ENCODE results near the gene TSC22D3. TPM values are rescaled to one million over a fixed set of nuclear protein-coding genes. Genes with fewer than 3 reads are reported as not detected.

The TSC22D3 gene
- total RNA-seq, 1 donor from 2014 or later: 107 TPM

DNA sequence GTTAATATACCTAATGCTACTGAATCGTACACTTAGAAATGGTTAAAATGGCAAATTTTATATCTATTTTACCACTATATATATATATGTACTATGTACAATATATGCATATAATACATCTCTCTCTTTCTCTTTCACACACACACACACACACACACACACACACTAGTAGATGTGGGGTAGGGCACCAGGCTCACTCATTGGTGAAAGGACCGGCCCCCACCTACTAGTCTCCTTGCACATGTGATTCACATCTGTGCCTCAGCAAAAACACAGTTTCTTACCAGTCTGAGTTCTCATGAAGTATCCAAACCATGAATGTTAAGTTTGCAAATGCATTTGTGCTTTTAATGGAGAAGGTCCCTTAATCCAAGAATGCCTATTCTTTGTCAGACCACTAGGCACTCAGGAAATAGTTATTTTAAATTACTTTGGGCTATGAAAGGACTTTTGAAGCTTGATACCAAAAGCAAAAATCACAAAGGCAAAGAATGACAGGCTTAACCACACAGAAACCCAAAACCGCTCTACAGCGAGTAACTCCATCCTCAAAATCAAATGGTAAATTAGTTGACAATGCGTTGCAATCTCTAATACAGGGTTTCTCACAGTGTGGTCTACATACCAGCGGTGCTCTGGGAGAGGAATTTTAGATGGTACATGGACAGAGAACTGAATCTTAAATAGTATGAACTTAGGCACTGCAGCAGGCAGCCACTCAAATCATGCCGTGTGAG, 5.8 kb downstream of the TSC22D3 start:
- TF ChIP-seq, protein P1, sequence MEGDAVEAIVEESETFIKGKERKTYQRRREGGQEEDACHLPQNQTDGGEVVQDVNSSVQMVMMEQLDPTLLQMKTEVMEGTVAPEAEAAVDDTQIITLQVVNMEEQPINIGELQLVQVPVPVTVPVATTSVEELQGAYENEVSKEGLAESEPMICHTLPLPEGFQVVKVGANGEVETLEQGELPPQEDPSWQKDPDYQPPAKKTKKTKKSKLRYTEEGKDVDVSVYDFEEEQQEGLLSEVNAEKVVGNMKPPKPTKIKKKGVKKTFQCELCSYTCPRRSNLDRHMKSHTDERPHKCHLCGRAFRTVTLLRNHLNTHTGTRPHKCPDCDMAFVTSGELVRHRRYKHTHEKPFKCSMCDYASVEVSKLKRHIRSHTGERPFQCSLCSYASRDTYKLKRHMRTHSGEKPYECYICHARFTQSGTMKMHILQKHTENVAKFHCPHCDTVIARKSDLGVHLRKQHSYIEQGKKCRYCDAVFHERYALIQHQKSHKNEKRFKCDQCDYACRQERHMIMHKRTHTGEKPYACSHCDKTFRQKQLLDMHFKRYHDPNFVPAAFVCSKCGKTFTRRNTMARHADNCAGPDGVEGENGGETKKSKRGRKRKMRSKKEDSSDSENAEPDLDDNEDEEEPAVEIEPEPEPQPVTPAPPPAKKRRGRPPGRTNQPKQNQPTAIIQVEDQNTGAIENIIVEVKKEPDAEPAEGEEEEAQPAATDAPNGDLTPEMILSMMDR (IDR thresholded peaks at IDR 0.05; ENCODE audit: partially characterized antibody, unreplicated experiment): no peak
- H3K9me3 Mint-ChIP-seq (ENCODE audit: unreplicated experiment): no peaks in the 10 kb centered on the region
- no peak overlapping the region for H3K4me3 Mint-ChIP-seq (ENCODE audit: unreplicated experiment)
- no peaks in the 10 kb centered on the region for H3K36me3 Mint-ChIP-seq (ENCODE audit: unreplicated experiment)
- H3K4me1 Mint-ChIP-seq (ENCODE audit: low read depth, unreplicated experiment): no peaks in the 10 kb centered on the region
- no peaks in the 10 kb centered on the region for H3K27me3 Mint-ChIP-seq (ENCODE audit: unreplicated experiment)
- H3K27ac Mint-ChIP-seq (ENCODE audit: unreplicated experiment): no peak overlapping the region
- DNase-seq: no peak

DNA sequence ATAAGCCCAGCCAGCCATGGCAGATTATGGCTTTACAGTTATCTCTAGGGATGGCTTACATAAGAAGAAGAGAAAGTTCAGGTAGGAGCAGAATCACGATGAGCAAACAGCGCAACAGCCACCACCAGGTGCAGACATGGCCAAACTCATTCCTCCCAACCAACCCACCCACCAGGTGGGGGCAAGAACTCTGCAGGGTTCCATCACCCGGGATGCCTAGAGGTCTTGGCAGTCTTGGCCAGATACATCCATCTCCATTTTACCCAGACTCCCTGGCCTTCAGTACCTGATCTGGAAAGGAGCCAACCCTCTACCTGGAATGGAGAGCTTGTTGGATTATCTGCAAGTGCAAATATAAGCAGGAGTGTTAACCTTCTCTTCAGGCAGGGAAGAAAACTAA, 7.5 kb downstream of the TSC22D3 start:
- Mint-ChIP-seq H3K36me3 (ENCODE audit: unreplicated experiment) (no peaks in the 10 kb centered on the region), H3K27me3 (ENCODE audit: unreplicated experiment) (no peaks in the 10 kb centered on the region), H3K27ac (ENCODE audit: unreplicated experiment) (no peak overlapping the region), H3K4me1 (ENCODE audit: low read depth, unreplicated experiment) (no peaks in the 10 kb centered on the region), H3K4me3 (ENCODE audit: unreplicated experiment) (no peak overlapping the region), H3K9me3 (ENCODE audit: unreplicated experiment) (no peaks in the 10 kb centered on the region)
- TF ChIP-seq, protein P1 (IDR thresholded peaks at IDR 0.05; ENCODE audit: partially characterized antibody, unreplicated experiment): no peak
- DNase-seq: no peak

DNA sequence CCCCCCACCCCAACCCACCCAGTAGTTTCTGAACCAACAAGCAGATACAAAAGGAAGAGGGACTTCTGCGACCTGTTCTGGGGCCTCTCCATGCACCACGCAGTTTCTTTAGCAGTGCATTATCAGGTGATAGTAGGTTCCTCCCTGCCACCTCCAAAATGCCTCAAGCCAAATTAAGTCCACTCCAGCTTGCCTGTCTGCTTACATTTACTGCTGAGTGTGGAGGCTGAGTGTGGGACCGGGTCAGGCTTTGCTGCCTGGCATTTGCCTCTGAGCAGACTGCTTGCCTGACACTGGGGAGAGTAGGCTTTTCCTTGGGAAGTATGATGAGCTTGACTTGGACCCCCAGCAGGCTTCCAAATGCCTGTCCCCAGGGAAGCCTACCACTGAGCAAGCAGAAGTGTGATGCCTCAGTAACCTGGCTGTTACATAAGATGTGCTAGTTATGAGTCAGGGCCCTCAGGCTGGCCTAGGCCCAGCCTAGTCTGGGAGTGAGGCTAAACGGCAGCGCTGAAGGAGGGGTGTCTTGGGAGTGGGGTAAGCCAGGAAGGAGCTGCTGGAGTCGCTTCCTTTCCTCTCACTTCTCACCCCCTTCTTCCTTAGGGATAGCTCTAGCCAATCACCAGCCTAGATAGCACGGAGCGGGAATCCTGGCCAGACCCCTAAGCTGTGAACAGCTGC, 9.0 kb downstream of the TSC22D3 start:
- Mint-ChIP-seq H3K27me3 (ENCODE audit: unreplicated experiment) (no peaks in the 10 kb centered on the region), H3K27ac (ENCODE audit: unreplicated experiment) (no peak overlapping the region), H3K4me1 (ENCODE audit: low read depth, unreplicated experiment) (no peaks in the 10 kb centered on the region), H3K4me3 (ENCODE audit: unreplicated experiment) (no peak overlapping the region), H3K9me3 (ENCODE audit: unreplicated experiment) (no peaks in the 10 kb centered on the region), H3K36me3 (ENCODE audit: unreplicated experiment) (no peaks in the 10 kb centered on the region)
- TF ChIP-seq, protein P1 (IDR thresholded peaks at IDR 0.05; ENCODE audit: partially characterized antibody, unreplicated experiment): no peak
- no peak for DNase-seq

DNA sequence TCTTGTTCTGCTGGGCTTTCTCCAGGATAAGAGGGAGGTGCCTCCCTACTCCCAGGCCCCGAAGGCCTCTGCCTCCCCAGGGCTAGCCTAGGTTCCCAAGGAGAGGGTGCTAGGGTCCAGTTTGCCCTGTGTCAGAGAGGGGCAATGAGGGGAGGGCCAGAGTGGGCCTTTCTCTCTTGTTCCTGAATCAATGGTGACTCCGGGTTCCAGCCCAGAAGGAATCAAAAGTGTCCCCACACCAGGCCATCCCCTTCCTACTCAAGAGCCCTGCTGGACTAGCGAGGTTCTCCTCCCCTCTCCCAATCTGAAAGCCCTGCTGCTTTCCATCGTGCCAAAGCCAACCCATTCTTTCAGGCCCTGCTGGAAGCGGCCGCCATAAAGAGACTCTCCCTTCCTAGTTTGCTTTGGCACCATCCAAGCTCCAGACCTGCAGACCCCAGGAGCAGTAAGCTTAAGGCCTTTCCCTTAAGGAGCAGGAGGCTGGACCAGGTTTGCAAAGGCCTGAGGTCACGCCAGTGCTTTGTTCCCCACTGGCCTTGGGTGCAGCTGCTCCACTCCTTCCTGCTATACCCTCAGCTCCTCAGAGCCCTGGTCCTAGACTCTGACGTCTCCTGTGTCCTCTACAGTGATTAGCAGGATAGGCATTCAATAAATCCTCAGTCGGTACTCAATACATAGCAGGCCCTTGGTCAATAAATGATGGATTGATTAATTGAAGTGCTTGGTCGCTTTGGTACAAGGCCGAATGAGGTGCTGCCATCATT, 10.6 kb downstream of the TSC22D3 start:
- no peaks in the 10 kb centered on the region for H3K9me3 Mint-ChIP-seq (ENCODE audit: unreplicated experiment)
- H3K4me3 Mint-ChIP-seq (ENCODE audit: unreplicated experiment): no peak overlapping the region
- H3K27ac Mint-ChIP-seq (ENCODE audit: unreplicated experiment): no peak overlapping the region
- no peak for DNase-seq
- TF ChIP-seq, protein P1 (IDR thresholded peaks at IDR 0.05; ENCODE audit: partially characterized antibody, unreplicated experiment): no peak
- no peaks in the 10 kb centered on the region for H3K36me3 Mint-ChIP-seq (ENCODE audit: unreplicated experiment)
- no peaks in the 10 kb centered on the region for H3K4me1 Mint-ChIP-seq (ENCODE audit: low read depth, unreplicated experiment)
- no peaks in the 10 kb centered on the region for H3K27me3 Mint-ChIP-seq (ENCODE audit: unreplicated experiment)
